HepG2 (cell line): ENCODE measurements around the gene SLFN13. TPM values are rescaled to one million over a fixed set of nuclear protein-coding genes. Genes with fewer than 3 reads are reported as not detected.

Experiments used
- ARHGAP35 ChIP-seq: sonication (generic); formaldehyde crosslinking; IDR thresholded peaks from 2 replicates; pipeline ENCODE4 v1.9.0; 2022; ENCODE audit warnings: mild to moderate bottlenecking, inconsistent platforms, moderate library complexity, missing genetic modification reagents, borderline replicate concordance
- PAF1 ChIP-seq: IDR thresholded peaks from 2 replicates; pipeline ENCODE4 v1.6.1; 2016; ENCODE audit warnings: missing genetic modification reagents, missing compliant biosample characterization
- SALL1 ChIP-seq: sonication (generic); formaldehyde crosslinking; IDR thresholded peaks from 2 replicates; pipeline ENCODE4 v1.8.0; 2022; ENCODE audit warnings: mild to moderate bottlenecking, missing genetic modification reagents
- ZNF737 ChIP-seq: sonication (generic); formaldehyde crosslinking; IDR thresholded peaks from 2 replicates; pipeline ENCODE4 v1.5.0; 2020; ENCODE audit warnings: missing genetic modification reagents, mild to moderate bottlenecking, borderline replicate concordance
- polyA plus RNA-seq, 8 experiments: library from polyadenylated mRNA; depleted of rRNA in 3 of 8; stranded (reverse) in 7 of 8; unstranded in 1 of 8; fragments of >200 nt; fragmentation: Illumina TruSeq in 4 of 8; extraction: Trizol in 4 of 8; gene quantifications; 2 replicates each; pipeline versions ENCODE4 v1.2.1 to v1.2.3, GENCODE V29; 2011 to 2016; ENCODE audit warnings: low read depth in 4 of 8, missing spikeins in 1 of 8, mixed read lengths in 1 of 8; ENCODE audit not compliant: insufficient read depth in 1 of 8
- small RNA-seq, 3 experiments: library from RNA; depleted of rRNA; stranded (forward); fragments of <200 nt; gene quantifications; one replicate each; pipeline ENCODE3, GENCODE V24; 2012; ENCODE audit warnings: low read depth in 2 of 3, low replicate concordance in 1 of 3; ENCODE audit not compliant: insufficient read length in 3 of 3, insufficient read depth in 2 of 3
- total RNA-seq, 5 experiments: library from RNA; depleted of rRNA; stranded (reverse); fragments of >200 nt; fragmentation: Illumina TruSeq; extraction: Trizol; gene quantifications; 2 replicates each; pipeline ENCODE4 v1.2.3, GENCODE V29; 2016; ENCODE audit warnings: low read depth in 1 of 5
- TF ChIP-seq, protein P1 (sequence below): sonication (generic); formaldehyde crosslinking; conservative IDR thresholded peaks from 2 replicates; pipeline ENCODE4 v1.8.0; 2022; ENCODE audit warnings: low read depth, missing genetic modification reagents
- TF ChIP-seq, protein P2 (sequence below): sonication (generic); formaldehyde crosslinking; IDR thresholded peaks from 2 replicates; pipeline ENCODE4 v1.8.1; 2023; ENCODE audit warnings: mild to moderate bottlenecking, missing genetic modification reagents
- TF ChIP-seq, protein P3 (sequence below): sonication (generic); formaldehyde crosslinking; IDR thresholded peaks from 2 replicates; pipeline ENCODE4 v1.4.0; 2020; ENCODE audit warnings: mild to moderate bottlenecking, missing genetic modification reagents, borderline replicate concordance
- TF ChIP-seq, protein P4 (sequence below): sonication (generic); formaldehyde crosslinking; conservative IDR thresholded peaks from 2 replicates; pipeline ENCODE4 v1.4.0; 2020; ENCODE audit warnings: mild to moderate bottlenecking, missing genetic modification reagents, moderate library complexity

The SLFN13 gene
- total and polyA plus RNA-seq, 2 of the 13 experiments (the other 11 are each of a cell fraction or from before 2014, with no cell fraction given), result 0.18 TPM; not detected in 1

DNA sequence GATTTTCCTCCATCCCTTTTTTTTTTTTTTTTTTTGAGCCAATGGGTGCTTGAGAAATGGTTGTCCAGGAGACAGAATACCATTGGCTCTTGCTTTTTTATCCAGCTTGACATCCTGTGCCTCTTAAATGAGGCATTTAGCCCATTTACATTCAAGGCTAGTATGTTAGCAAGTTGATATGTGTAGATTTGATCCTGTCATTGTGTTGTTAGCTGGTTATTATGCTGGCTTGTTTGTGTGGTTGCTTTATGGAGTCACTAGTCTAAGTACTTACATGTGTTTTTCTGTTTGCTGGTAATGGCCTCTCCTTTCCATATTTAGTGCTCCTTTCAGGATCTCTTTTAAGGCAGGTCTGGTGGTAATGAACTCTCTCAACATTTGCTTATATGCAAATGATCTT lies 61.1 kb downstream of the SLFN13 start (continued):
- TF ChIP-seq SALL1, result no peak
- TF ChIP-seq, protein P1, sequence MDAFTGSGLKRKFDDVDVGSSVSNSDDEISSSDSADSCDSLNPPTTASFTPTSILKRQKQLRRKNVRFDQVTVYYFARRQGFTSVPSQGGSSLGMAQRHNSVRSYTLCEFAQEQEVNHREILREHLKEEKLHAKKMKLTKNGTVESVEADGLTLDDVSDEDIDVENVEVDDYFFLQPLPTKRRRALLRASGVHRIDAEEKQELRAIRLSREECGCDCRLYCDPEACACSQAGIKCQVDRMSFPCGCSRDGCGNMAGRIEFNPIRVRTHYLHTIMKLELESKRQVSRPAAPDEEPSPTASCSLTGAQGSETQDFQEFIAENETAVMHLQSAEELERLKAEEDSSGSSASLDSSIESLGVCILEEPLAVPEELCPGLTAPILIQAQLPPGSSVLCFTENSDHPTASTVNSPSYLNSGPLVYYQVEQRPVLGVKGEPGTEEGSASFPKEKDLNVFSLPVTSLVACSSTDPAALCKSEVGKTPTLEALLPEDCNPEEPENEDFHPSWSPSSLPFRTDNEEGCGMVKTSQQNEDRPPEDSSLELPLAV, result no peak
- TF ChIP-seq, protein P2, sequence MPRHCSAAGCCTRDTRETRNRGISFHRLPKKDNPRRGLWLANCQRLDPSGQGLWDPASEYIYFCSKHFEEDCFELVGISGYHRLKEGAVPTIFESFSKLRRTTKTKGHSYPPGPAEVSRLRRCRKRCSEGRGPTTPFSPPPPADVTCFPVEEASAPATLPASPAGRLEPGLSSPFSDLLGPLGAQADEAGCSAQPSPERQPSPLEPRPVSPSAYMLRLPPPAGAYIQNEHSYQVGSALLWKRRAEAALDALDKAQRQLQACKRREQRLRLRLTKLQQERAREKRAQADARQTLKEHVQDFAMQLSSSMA (CRISPR knock-in tag), result no peak
- TF ChIP-seq, protein P3, sequence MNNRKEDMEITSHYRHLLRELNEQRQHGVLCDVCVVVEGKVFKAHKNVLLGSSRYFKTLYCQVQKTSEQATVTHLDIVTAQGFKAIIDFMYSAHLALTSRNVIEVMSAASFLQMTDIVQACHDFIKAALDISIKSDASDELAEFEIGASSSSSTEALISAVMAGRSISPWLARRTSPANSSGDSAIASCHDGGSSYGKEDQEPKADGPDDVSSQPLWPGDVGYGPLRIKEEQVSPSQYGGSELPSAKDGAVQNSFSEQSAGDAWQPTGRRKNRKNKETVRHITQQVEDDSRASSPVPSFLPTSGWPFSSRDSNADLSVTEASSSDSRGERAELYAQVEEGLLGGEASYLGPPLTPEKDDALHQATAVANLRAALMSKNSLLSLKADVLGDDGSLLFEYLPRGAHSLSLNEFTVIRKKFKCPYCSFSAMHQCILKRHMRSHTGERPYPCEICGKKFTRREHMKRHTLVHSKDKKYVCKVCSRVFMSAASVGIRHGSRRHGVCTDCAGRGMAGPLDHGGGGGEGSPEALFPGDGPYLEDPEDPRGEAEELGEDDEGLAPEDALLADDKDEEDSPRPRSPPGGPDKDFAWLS, result no peak
- no peak for TF ChIP-seq PAF1 (CRISPR knock-in tag)
- no peak for TF ChIP-seq ARHGAP35 (CRISPR knock-in tag)
- TF ChIP-seq ZNF737, result no peak
- TF ChIP-seq, protein P4, sequence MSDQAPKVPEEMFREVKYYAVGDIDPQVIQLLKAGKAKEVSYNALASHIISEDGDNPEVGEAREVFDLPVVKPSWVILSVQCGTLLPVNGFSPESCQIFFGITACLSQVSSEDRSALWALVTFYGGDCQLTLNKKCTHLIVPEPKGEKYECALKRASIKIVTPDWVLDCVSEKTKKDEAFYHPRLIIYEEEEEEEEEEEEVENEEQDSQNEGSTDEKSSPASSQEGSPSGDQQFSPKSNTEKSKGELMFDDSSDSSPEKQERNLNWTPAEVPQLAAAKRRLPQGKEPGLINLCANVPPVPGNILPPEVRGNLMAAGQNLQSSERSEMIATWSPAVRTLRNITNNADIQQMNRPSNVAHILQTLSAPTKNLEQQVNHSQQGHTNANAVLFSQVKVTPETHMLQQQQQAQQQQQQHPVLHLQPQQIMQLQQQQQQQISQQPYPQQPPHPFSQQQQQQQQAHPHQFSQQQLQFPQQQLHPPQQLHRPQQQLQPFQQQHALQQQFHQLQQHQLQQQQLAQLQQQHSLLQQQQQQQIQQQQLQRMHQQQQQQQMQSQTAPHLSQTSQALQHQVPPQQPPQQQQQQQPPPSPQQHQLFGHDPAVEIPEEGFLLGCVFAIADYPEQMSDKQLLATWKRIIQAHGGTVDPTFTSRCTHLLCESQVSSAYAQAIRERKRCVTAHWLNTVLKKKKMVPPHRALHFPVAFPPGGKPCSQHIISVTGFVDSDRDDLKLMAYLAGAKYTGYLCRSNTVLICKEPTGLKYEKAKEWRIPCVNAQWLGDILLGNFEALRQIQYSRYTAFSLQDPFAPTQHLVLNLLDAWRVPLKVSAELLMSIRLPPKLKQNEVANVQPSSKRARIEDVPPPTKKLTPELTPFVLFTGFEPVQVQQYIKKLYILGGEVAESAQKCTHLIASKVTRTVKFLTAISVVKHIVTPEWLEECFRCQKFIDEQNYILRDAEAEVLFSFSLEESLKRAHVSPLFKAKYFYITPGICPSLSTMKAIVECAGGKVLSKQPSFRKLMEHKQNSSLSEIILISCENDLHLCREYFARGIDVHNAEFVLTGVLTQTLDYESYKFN (CRISPR knock-in tag), result no peak

Small RNA genes within 50 kb of the gene (small RNA-seq; reads per million reads assigned to genes)
- gene AC060766.5, result 0 reads per million in 3 experiments

Other genes with a start within 250 kb of the SLFN13 start
- 0.35 and 0.70 TPM in 2 replicates for gene SLFN5, start 205.7 kb downstream of the SLFN13 start, total RNA-seq (2016; rRNA removed; fragmentation: Illumina TruSeq; extraction: Trizol)
- gene SLFN5, start 205.7 kb downstream of the SLFN13 start, polyA plus RNA-seq (2011; rRNA removed), result 0.22 and 0.25 TPM in 2 replicates
- not detected in 2 replicates for gene SLFN11, start 75.1 kb downstream of the SLFN13 start, total RNA-seq (2016; rRNA removed; fragmentation: Illumina TruSeq; extraction: Trizol)
- gene SLFN11, start 75.1 kb downstream of the SLFN13 start, polyA plus RNA-seq (2011; rRNA removed), result not detected in 2 replicates
- 0.13 TPM in 1 of 2 replicates, not detected in the other for gene SLFN12, start 16.3 kb downstream of the SLFN13 start, total RNA-seq (2016; rRNA removed; fragmentation: Illumina TruSeq; extraction: Trizol)
- gene SLFN12, start 16.3 kb downstream of the SLFN13 start, polyA plus RNA-seq (2011; rRNA removed), result not detected in 2 replicates
- not detected in 2 replicates for gene SLFN12L, start 88.9 kb upstream of the SLFN13 start, total RNA-seq (2016; rRNA removed; fragmentation: Illumina TruSeq; extraction: Trizol)
- gene SLFN12L, start 88.9 kb upstream of the SLFN13 start, polyA plus RNA-seq (2011; rRNA removed), result not detected in 2 replicates
- gene SLFN14, start 112.1 kb upstream of the SLFN13 start, total RNA-seq (2016; rRNA removed; fragmentation: Illumina TruSeq; extraction: Trizol), result not detected in 2 replicates
- not detected in 2 replicates for gene SLFN14, start 112.1 kb upstream of the SLFN13 start, polyA plus RNA-seq (2011; rRNA removed)
- 4.3 and 5.1 TPM in 2 replicates for gene PEX12, start 129.8 kb upstream of the SLFN13 start, total RNA-seq (2016; rRNA removed; fragmentation: Illumina TruSeq; extraction: Trizol)
- 10.5 and 11.9 TPM in 2 replicates for gene PEX12, start 129.8 kb upstream of the SLFN13 start, polyA plus RNA-seq (2011; rRNA removed)
- 23.8 and 58.4 TPM in 2 replicates for gene AP2B1, start 138.6 kb upstream of the SLFN13 start, total RNA-seq (2016; rRNA removed; fragmentation: Illumina TruSeq; extraction: Trizol)
- gene AP2B1, start 138.6 kb upstream of the SLFN13 start, polyA plus RNA-seq (2011; rRNA removed), result 67.4 and 71.3 TPM in 2 replicates